GM19324 (cell line): ENCODE measurements around the gene KRTAP11-1.

ENCODE experiments used
- ATAC-seq: cut with Tn5 transposase; IDR thresholded peaks from one replicate; pipeline ENCODE4 v1.9.1; 2021; ENCODE audit warnings: mild to moderate bottlenecking, moderate library complexity; ENCODE audit not compliant: unreplicated experiment, low FRiP score

The KRTAP11-1 gene

GRCh38 chr21:30881480-30881879 is at the start of gene KRTAP11-1:
Gene KRTAP11-1, minus strand, starts transcription at chr21:30881580. Its CDS starts 56 bp downstream, at chr21:30881524.
- ATAC-seq = no peak

- no peak for ATAC-seq
Measured at GRCh38 chr21:30924146-30924700, 42.8 kb upstream of the KRTAP11-1 start.

GRCh38 chr21:30921129-30921528 is 39.7 kb upstream of the KRTAP11-1 start:
- no peak for ATAC-seq

- no peak for ATAC-seq
Measured at GRCh38 chr21:30917557-30917956, 36.2 kb upstream of the KRTAP11-1 start.

- no peak for ATAC-seq
Measured at GRCh38 chr21:30900881-30901280, 19.5 kb upstream of the KRTAP11-1 start.

GRCh38 chr21:30882866-30883597 is 1.7 kb upstream of the KRTAP11-1 start:
- no peak for ATAC-seq

GRCh38 chr21:30880914-30881313 is 466 bp downstream of the KRTAP11-1 start:
- no peak for ATAC-seq

- ATAC-seq = no peak
Measured at GRCh38 chr21:30874526-30874925, 6.9 kb downstream of the KRTAP11-1 start.

- ATAC-seq = no peak
Measured at GRCh38 chr21:30847627-30848500, 33.5 kb downstream of the KRTAP11-1 start.

GRCh38 chr21:30842990-30843389 is 38.4 kb downstream of the KRTAP11-1 start:
- no peak for ATAC-seq

- ATAC-seq = no peak
Measured at GRCh38 chr21:30839304-30839703, 42.1 kb downstream of the KRTAP11-1 start.

GRCh38 chr21:30838536-30838935 is 42.8 kb downstream of the KRTAP11-1 start:
- no peak for ATAC-seq

GRCh38 chr21:30831194-30831765 is 50.1 kb downstream of the KRTAP11-1 start:
- no peak for ATAC-seq
